ENCODE measurements around the gene BTAF1.
"Not testable (repeated sequence)": the region's sequence is repeated elsewhere in the genome, so short reads cannot be mapped to it uniquely, and the experiment has no call there.

BTAF1 gene

DNA sequence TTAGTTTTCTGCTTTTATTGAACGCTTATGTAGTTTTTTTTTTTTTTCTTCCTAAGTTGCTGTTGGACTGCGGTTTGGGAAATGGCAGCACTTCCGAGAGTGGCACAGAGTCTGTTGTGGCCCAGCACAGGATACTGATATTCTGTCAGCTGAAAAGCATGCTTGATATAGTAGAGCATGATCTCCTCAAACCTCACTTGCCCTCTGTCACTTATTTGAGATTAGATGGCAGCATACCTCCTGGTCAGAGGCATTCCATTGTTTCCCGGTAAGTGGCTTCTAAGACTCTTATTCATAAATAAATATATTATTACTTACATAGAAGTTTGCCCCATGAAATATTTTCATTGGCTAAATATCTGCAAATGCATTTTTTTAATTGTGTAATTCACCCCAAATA, 101.1 kb downstream of the BTAF1 start:
- no peak for DNase-seq
- H3K4me3 ChIP-seq (ENCODE audit: low read depth, low read length): no peak overlapping the region
- TF ChIP-seq, protein P1, sequence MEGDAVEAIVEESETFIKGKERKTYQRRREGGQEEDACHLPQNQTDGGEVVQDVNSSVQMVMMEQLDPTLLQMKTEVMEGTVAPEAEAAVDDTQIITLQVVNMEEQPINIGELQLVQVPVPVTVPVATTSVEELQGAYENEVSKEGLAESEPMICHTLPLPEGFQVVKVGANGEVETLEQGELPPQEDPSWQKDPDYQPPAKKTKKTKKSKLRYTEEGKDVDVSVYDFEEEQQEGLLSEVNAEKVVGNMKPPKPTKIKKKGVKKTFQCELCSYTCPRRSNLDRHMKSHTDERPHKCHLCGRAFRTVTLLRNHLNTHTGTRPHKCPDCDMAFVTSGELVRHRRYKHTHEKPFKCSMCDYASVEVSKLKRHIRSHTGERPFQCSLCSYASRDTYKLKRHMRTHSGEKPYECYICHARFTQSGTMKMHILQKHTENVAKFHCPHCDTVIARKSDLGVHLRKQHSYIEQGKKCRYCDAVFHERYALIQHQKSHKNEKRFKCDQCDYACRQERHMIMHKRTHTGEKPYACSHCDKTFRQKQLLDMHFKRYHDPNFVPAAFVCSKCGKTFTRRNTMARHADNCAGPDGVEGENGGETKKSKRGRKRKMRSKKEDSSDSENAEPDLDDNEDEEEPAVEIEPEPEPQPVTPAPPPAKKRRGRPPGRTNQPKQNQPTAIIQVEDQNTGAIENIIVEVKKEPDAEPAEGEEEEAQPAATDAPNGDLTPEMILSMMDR (IDR thresholded peaks at IDR 0.05; ENCODE audit: low read depth, low read length): no peak
- H3K36me3 ChIP-seq: peaks cover 63% of the 10 kb centered on the region
- no peaks in the 10 kb centered on the region for H3K9me3 ChIP-seq (ENCODE audit: severe bottlenecking)
- H3K27me3 ChIP-seq (ENCODE audit: insufficient read depth, low read depth, severe bottlenecking): no peaks in the 10 kb centered on the region
- no peak overlapping the region for H3K27ac ChIP-seq

DNA sequence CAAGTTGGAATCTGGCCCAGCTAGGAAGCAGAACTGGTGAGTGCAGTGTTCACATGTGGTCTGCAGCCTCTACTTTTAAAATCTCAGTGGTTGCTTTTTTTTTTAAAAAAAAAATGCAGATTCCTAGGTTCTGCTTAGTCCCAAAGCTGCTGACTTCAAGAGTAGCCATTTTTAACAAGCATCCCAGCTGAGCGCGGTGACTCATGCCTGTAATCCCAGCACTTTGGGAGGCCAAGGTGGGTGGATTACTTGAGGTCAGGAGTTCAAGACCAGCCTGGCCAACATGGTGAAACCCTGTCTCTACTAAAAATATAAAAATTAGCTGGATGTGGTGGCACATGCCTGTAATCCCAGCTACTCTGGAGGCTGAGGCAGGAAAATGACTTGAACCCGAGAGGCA, 101.8 kb downstream of the BTAF1 start:
- DNase-seq: peak; percentile 17
- H3K9me3 ChIP-seq (ENCODE audit: severe bottlenecking); H3K27ac ChIP-seq; H3K27me3 ChIP-seq (ENCODE audit: insufficient read depth, low read depth, severe bottlenecking); H3K4me3 ChIP-seq (ENCODE audit: low read depth, low read length): not testable (repeated sequence)
- peaks cover 63% of the 10 kb centered on the region for H3K36me3 ChIP-seq

DNA sequence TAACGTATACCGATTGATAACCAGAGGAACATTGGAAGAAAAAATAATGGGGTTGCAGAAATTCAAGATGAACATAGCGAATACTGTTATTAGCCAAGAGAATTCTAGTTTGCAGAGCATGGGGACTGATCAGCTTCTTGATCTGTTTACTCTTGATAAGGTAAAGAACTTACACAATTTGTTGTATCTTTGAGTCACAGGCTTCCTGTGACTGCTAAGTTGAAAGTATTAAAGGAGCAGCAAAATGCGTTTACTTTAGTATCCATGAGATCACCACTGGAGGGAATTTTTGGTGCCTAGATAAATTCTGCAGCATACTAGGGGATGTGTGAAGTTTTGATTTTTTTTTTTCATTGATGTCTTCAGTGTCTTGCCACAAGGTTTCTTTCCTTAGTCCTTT, 103.6 kb downstream of the BTAF1 start:
- Histone ChIP-seq H3K4me3 (ENCODE audit: low read depth, low read length) (no peak overlapping the region), H3K27ac (no peak overlapping the region), H3K9me3 (ENCODE audit: severe bottlenecking) (no peaks in the 10 kb centered on the region), H3K27me3 (ENCODE audit: insufficient read depth, low read depth, severe bottlenecking) (no peaks in the 10 kb centered on the region), H3K36me3 (peaks cover 57% of the 10 kb centered on the region)
- TF ChIP-seq, protein P1 (IDR thresholded peaks at IDR 0.05; ENCODE audit: low read depth, low read length): no peak
- no peak for DNase-seq

DNA sequence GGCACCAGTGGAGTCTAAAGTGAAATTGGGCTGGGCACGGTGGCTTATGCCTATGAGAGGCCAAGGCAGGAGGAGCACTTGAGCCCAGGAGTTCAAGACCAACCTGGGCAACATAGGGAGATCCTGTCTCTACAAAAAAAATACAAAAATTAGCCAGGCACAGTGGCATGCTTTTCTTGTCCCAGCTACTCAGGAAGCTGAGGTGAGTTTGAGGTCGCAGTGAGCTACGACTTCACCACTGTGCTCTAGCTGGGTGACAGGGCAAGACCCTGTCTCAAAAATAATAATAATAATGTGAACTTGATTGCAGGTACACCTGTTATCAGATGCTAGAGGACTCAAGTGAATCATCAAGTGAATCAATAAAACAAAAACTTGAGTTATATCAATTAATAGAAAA, 108.0 kb downstream of the BTAF1 start:
- Histone ChIP-seq H3K36me3 (peaks cover 50% of the 10 kb centered on the region), H3K27me3 (ENCODE audit: insufficient read depth, low read depth, severe bottlenecking) (no peaks in the 10 kb centered on the region), H3K4me3 (ENCODE audit: low read depth, low read length) (no peak overlapping the region), H3K27ac (no peak overlapping the region), H3K9me3 (ENCODE audit: severe bottlenecking) (no peaks in the 10 kb centered on the region)
- TF ChIP-seq, protein P1 (IDR thresholded peaks at IDR 0.05; ENCODE audit: low read depth, low read length): no peak
- no peak for DNase-seq

DNA sequence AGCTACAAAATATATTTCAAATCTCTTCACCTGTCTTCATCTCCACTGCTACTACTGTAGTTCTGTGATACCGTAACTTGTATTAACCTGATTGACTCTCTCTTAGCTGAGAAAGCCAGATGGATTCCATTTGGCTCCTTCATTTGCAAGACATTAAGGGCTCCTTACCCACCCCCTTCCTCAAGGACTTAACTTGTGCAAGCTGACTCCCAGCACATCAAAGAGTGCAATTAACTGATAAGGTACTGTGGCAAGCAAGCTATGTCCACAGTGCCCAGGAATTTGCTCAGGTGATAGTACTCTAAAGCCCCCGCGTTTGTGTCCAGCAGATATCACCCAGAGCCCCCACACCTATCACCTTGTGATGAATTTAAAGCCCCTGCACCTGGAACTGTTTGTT, 109.5 kb downstream of the BTAF1 start:
- H3K36me3 ChIP-seq: peaks cover 36% of the 10 kb centered on the region
- H3K27ac ChIP-seq; DNase-seq; H3K4me3 ChIP-seq (ENCODE audit: low read depth, low read length); H3K9me3 ChIP-seq (ENCODE audit: severe bottlenecking); H3K27me3 ChIP-seq (ENCODE audit: insufficient read depth, low read depth, severe bottlenecking): not testable (repeated sequence)

DNA sequence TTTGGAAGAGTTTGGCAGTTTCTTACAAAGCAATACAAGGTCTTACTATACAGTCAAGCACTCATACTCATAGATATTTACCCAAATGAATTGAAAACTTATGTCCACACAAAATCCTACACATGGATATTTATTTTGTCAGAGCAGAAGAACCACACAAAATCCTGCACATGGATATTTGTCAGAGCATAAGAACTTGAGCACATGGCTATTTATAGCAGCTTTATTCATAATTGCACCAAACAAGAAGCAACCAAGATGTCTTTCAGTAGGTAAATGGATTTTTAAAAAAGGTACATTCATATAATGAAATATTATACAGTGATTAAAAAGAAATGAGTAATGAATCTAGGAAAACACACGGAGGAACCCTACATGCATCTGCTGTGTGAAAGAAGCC, 115.4 kb downstream of the BTAF1 start:
- Histone ChIP-seq H3K27ac (no peak overlapping the region), H3K4me3 (ENCODE audit: low read depth, low read length) (no peak overlapping the region), H3K9me3 (ENCODE audit: severe bottlenecking) (no peaks in the 10 kb centered on the region), H3K36me3 (peaks cover 6% of the 10 kb centered on the region; the same call in 1 of the 2 replicates), H3K27me3 (ENCODE audit: insufficient read depth, low read depth, severe bottlenecking) (no peaks in the 10 kb centered on the region)
- TF ChIP-seq, protein P1 (IDR thresholded peaks at IDR 0.05; ENCODE audit: low read depth, low read length): no peak
- DNase-seq: no peak

DNA sequence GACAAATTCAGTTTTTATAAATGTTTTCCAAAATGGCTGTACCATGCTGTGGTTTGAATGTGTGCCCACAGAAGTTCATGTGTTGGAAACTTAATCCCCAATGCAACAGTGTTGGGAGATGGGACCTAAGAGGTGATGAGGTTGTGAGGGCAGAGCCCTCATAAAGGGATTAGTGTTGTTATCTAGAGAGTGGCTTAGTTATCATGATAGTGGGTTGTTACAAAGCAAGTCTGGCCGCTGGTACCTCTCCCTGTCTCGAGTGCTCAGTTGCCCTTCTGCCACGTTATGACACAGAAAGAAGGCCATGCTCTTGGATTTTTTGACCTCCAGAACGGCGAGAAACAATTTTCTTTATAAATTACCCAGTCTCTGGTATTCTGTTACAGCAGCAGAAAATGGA, 119.0 kb downstream of the BTAF1 start:
- Histone ChIP-seq H3K4me3 (ENCODE audit: low read depth, low read length) (no peak overlapping the region), H3K27me3 (ENCODE audit: insufficient read depth, low read depth, severe bottlenecking) (no peaks in the 10 kb centered on the region), H3K36me3 (no peaks in the 10 kb centered on the region), H3K9me3 (ENCODE audit: severe bottlenecking) (no peaks in the 10 kb centered on the region), H3K27ac (no peak overlapping the region)
- no peak for DNase-seq
- TF ChIP-seq, protein P1 (IDR thresholded peaks at IDR 0.05; ENCODE audit: low read depth, low read length): no peak

Data from WERI-Rb-1 (cell line).